GM18861 (cell line): ENCODE data around the gene DHX34.
"Not testable (repeated sequence)": the region's sequence is repeated elsewhere in the genome, so short reads cannot be mapped to it uniquely, and the experiment has no call there.

Experiments
- ATAC-seq: cut with Tn5 transposase; IDR thresholded peaks from one replicate; pipeline ENCODE4 v1.9.1; 2021; ENCODE audit not compliant: unreplicated experiment

DHX34 gene

GRCh38 chr19:47386582-47386981 is 37.5 kb downstream of the DHX34 start:
- not testable (repeated sequence) for ATAC-seq

- not testable (repeated sequence) for ATAC-seq
Observed at GRCh38 chr19:47387623-47388022, 38.5 kb downstream of the DHX34 start.

DNA sequence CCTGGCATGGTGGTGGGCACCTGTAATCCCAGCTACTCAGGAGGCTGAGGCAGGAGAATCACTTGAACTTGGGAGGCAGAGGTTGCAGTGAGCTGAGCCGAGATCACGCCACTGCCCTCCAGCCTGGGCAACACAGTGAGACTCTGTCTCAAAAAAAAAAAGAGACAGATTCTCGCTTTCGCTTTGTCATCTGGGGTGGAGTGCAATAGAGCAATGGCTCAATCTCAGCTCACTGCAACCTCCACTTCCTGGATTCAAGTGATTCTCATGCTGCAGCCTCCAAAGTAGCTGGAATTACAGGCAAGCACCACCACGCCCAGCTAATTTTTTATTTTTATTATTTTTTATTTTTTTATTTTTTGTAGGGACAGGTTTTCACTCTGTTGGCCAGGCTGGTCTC is 39.6 kb downstream of the DHX34 start:
- ATAC-seq = not testable (repeated sequence)

GRCh38 chr19:47389150-47389556 is 40.0 kb downstream of the DHX34 start:
- ATAC-seq = no peak

- no peak for ATAC-seq
Observed at GRCh38 chr19:47390533-47391488, 41.7 kb downstream of the DHX34 start.

DNA sequence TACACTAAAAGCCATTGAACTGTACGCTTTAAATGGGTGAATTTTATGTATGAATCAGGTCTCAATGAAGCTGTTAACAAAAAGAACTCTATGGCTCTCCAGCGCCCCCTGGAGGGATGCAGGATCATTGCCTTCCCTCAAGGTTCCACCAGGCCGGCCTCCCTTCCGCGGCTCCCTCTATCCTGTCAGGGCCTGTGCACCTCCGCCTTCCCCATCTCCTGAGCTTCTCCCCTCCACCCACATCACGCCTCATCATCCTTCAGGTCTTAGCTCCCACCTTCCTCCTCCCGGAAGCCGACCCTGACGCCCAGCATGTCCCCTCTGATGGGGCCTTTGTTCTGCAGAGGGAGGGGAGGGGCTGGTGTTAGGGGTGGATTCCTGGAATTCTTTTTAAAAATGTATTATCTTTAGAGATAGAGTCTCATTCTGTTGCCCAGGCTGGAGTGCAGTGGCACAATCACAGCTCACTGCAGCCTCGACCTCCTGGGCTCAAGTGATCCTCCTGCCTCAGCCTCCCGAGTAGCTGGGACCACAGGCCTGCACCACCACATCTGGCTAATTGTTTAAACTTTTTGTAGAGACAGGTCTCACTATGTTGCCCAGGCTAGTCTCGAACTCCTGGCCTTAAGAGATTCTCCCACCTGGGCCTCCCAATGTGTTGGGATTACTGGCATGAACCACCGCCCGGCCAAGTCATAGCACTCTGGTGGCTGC is 42.6 kb downstream of the DHX34 start:
- no peak for ATAC-seq

DNA sequence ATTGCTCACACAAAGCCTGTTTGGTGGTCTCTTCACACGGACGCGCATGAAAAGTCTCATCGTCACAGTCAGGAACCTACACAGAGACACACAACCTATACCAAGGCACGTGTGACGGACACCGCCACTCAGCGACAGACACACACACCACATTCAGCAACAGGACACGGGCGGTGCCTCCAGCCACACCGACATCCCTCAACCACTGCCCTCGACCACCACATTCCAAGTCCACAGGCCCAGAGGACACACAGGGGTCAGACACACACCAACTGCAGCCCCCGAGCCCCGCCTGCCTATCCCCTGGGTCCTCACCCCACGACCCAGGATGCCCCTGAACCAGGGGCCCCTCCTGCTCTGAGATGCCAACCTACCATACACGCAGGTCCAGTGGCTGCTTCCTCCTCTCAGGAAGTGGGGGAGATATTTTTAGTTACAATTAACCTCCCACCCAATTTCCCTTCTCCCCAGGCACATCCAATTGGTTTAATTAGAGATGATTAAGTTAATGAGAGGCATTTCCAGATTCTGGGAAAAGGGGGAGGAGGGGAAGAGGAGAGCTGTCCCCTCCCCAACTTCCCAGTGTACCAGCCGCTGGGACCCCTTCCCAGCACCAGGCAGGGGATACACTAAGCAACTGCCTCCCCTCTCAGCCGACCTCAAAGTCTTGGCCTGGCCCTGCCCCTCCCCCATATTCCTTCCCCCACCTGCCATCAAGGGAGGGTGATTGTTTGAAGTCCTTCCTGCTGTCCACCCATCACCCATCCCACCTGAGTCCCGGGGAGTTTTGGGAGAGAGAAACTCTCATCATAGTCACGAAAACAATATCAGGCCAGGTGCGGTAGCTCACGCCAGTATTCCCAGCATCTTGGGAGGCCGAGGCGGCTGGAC is 49.8 kb downstream of the DHX34 start:
- ATAC-seq = no peak

DNA sequence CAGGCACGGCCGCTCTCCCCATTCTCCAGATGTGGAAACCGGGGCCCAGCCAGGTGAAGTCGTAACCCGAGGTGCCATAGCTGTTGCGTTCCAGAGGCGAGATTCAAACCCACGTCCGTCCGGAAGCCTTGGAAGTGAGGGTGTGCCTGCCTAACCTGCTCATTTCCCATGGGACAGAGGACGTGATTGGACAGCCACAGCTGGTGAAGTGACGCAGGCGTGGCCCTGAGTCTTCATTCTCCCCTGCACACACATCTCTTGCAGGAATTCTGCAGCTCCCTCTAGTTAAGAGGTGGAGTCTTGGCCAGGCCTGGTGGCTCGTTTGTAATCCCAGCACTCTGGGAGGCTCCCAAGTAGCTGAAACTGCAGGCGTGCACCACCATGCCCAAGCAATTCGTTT is 53.4 kb downstream of the DHX34 start:
- no peak for ATAC-seq

DNA sequence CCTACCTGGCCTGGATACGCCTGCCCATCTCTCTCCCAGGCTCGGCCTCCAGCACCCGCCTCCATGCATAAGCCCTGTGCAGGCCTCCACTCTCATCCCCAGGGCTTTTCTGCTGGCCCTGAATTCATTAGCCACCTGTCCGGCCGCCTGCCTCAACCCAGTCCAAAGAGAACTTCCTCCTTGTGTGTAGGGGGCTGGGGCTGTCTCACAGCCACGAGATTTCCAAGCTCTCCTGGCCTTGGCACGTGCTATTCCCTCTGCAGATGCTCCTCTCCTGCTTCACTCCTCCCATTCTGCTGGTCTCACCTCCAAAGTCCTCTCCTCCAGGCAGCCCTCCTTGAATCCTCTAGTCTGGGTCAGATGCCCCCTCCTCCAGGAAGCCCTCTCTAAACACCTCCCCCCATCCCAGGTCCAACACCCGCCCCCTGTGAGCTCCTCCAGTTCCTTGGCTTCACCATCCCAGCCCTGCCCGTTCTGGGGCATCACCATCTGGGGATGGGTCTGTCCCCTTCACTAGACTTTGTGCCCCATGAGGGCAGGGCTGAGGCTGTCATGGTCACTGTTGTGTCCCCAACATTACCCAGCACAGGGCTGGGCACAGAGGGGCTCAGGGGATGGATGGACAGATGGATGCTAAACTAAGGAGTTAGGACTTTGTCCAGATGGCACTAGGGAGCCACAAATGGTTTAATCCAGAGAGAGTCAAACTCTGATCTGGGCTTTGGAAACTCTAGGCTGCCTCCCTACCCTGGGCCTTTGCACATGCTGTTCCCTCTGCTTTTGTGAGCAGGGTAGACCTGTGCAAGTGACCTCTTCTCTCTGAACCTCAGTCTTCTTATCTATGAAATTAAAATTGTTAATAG is 55.5 kb downstream of the DHX34 start:
- no peak for ATAC-seq

DNA sequence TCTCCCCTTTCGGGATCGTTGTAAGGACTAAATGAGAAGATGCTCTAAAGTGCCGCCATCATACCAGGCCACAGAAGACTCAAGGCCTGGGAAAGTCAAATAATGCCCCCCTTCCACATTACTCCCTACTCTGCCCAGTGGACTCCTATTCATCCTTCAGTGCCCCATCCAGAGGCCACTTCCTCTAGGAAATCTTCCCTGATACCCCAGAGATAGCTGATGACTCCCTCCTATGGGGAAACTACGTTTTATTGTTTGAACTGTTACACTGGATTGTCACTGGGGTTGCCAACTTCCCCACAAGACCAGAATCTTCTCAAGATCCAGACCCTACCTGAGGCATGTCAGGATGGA is 56.1 kb downstream of the DHX34 start:
- ATAC-seq = no peak

DNA sequence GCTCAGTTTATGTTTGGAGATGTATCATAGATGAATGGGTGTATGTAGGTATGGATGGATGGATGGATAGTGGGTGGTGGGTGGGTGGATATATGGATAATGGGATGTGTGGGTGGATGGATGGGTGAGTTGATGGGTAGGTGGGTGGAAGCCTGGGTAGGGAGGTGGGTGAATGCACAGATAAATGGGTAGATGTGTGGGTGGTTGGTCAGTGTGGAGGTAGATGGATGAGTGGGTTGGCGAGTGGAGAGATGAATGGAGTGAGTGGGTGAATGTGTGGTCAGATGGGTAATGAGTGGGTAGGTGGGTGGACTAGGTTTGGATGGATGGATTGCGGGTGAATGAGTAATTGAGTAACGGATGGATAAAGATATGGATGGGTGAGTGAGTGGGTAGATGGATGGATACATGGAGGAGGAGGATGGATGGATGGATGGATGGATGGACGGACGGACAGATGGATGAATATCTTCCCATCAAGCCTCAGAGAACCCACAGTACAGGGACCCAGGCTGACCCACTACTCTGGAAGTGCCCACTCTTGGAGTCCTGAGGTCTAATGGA is 56.8 kb downstream of the DHX34 start:
- no peak for ATAC-seq

DNA sequence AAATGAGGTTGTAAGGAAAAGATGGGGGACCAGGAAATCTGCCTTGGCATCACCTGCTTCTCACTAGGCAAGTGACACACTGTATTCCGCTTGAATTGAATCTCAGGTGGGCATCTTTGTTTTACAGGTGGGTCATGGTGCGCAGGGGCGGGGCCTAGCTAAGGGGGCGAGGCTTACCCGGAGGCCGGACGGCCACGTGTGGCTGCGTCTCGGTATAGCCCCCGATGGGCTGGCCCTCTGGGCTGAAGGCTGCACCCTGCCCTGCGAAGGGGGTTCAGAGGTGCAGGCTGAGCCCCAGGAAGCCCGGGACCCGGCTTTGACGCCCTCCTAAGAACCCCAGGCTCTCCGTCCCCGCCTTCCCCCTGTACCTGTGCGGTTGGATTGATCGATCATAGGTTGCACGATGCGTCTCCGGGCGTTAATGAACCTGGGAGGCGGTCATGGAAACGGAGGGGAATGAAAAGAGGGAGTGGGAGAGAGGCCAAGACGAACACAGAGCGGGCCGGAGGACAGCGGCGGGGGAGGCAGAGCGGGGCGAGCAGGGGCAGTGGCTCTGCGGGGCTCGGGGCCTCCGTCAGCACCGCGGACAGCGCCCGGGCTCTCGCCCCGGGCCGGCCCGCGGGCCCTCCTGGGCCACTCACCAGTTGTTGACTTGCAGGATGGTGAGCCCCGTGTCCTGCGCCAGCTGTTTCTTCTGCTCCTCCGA is 57.7 kb downstream of the DHX34 start:
- no peak for ATAC-seq

DNA sequence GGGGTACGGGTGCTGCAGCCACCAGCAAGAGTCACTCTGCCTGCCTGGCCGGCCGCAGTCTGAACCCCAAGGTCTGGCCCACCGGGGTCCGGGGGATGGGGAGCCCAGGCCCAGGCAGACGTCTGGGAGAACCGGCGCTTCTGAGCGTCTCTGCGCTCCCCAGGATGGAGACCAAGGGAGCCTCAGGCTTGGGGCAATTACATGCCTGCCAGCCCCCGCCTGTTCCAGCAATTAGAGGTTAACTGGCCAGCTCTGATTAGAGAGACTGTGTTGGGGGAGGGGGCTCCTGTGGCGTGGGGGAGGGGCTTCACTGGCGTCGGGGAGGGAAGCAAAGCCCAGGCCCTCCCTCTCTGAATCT is 58.3 kb downstream of the DHX34 start:
- ATAC-seq = no peak

DNA sequence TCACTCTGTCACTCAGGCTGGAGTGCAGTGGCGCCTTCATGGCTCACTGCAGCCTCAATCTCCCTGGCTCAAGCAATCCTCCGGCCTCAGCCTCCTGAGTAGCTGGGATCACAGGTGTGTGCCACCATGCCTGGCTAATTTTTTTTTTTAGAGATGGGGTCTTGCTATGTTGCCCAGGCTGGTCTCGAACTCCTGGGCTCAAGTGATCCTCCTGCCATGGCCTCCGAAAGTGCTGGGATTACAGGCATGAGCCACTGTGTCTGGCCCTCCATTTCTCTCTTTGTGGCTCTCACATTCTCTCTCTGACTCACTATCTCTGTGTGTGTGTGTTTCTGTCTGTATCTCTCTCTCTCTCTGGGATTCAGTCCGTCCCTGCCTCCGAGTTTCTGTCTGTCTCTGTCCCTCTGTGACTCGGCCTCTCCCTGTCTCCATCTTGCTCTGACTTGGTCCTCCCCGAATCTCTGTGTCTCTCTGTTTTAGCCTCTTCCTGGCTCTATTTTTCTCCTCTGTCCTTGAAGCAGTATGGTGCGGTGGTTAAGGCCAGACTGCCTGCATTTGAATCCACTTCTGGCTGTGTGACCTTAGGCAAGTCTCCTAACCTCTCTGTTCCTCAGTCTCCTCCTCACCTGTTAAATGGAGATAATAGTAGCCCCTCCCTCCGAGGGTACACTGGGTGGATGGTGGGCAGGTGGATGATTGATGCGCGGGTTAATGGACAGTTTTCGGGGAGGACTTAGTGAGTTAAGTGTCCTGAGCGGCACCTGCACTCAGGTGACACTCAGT is 59.2 kb downstream of the DHX34 start:
- no peak for ATAC-seq

DNA sequence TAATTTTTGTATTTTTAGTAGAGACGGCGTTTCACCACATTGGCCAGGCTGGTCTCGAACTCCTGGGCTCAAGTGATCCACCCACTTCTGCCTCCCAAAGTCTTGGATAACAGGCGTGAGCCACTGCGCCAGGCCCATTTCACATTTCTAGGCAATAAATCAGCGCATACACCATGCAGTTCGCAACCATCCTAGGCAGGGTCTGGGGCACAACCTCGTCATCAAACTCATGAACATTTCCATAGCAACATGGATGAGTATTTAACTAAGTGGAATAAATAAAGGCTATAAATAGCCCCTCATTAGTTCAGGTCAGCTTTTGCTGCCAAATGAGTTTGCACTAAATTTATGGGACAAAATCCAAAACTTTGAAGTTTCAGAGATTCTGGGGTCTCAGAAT is 62.0 kb downstream of the DHX34 start:
- ATAC-seq = no peak

DNA sequence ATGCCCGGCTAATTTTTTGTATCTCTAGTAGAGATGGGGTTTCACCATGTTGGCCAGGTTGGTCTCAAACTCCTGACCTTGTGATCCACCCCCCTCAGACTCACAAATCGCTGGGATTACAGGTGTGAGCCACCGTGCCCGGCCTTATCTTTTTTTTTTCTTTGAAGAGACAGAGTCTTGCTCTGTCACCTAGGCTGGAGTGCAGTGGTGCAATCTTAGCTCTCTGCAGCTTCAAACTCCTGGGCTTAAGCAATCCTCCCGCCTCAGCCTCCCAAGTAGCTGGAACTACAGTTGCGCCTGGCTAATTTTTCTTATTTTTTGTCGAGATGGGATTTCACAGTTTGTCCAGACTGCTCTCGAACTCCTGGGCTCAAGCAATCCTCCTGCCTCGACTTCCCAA is 62.6 kb downstream of the DHX34 start:
- ATAC-seq = not testable (repeated sequence)

GRCh38 chr19:47413941-47414340 is 64.8 kb downstream of the DHX34 start:
- ATAC-seq = no peak

DNA sequence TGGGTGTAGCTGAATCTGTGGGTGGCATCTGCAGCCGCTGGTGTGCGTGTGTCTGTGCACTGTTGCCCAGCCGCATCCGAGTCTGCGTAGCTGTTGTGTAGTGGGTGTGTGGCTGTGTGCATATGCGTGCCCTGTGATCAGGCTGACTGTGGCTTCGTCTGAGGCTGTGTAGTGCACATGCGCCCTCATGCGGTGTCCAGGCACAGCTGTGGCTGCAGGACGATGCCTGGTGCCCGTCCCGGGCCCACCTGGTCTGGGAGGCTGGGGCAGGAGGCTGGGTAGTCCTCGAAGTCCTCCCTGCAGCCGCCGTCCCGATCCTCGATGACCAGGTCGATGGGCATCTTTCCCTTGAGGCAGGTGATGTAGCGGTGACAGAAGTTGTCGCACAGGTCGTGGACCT is 65.4 kb downstream of the DHX34 start:
- no peak for ATAC-seq
